OCI-LY7 (cell line): ENCODE results near the gene TPSD1. TPM values are rescaled to one million over a fixed set of nuclear protein-coding genes. Genes with fewer than 3 reads are reported as not detected.

Source experiments
- BruUV-seq: library from RNA; stranded (reverse); fragments of 400-500 nt; replicated peaks from 2 replicates; lab custom pipeline; 2021; lab: Mats Ljungman, UMichigan
- CTCF ChIA-PET: fragments of 300-600 bp; sonication (Branson Sonifier 250); formaldehyde crosslinking; loops from one replicate; lab custom pipeline; 2022; ENCODE audit warnings: antibody characterized with exemption; ENCODE audit not compliant: unreplicated experiment; lab: Charles Lee
- POLR2A ChIA-PET: fragments of 300-600 bp; sonication (Branson Sonifier 250); formaldehyde crosslinking; loops from one replicate; lab custom pipeline; 2022; ENCODE audit warnings: antibody characterized with exemption; lab: Charles Lee
- DNase-seq: peaks from one replicate; pipeline ENCODE4 v3.0.0-alpha.2; 2015; ENCODE audit warnings: low spot score
- H2AFZ ChIP-seq: fragments of 200-600 bp; sonication (generic), shearing (Covaris generic); 2 replicates; pipeline ENCODE4 v1.6.1; 2014; ENCODE audit warnings: mild to moderate bottlenecking, antibody characterized with exemption, low read length, moderate library complexity
- H3K27ac ChIP-seq: fragments of 200-600 bp; sonication (generic); 2 replicates; pipeline ENCODE4 v1.5.1; 2014; ENCODE audit warnings: mixed run types, low read depth, mild to moderate bottlenecking, moderate library complexity, low read length, inconsistent platforms; ENCODE audit not compliant: poor library complexity, severe bottlenecking
- H3K36me3 ChIP-seq: fragments of 200-600 bp; sonication (generic); 2 replicates; pipeline ENCODE4 v1.6.1; 2014; ENCODE audit warnings: mild to moderate bottlenecking, antibody characterized with exemption, low read length, moderate library complexity, mixed read lengths; ENCODE audit not compliant: insufficient read depth
- H3K4me1 ChIP-seq: fragments of 200-600 bp; sonication (generic); 2 replicates; pipeline ENCODE4 v1.5.1; 2014; ENCODE audit warnings: mild to moderate bottlenecking, low read length; ENCODE audit not compliant: insufficient read depth, poor library complexity, severe bottlenecking
- H3K4me2 ChIP-seq: fragments of 200-600 bp; sonication (generic); 2 replicates; pipeline ENCODE4 v1.6.1; 2014; ENCODE audit warnings: mild to moderate bottlenecking, low read length
- H3K4me3 ChIP-seq: fragments of 200-600 bp; sonication (generic); 2 replicates; pipeline ENCODE4 v1.5.1; 2014; ENCODE audit warnings: mild to moderate bottlenecking, low read depth, low read length; ENCODE audit not compliant: poor library complexity, severe bottlenecking
- H3K79me2 ChIP-seq: fragments of 200-600 bp; sonication (generic); 2 replicates; pipeline ENCODE4 v1.6.1; 2016; ENCODE audit warnings: low read depth, mild to moderate bottlenecking, low read length, moderate library complexity, mixed read lengths; ENCODE audit not compliant: insufficient read depth
- H3K9me2 ChIP-seq: fragments of 200-600 bp; sonication (generic); 2 replicates; pipeline ENCODE4 v1.6.1; 2016; ENCODE audit warnings: mild to moderate bottlenecking, low read length, mixed read lengths; ENCODE audit not compliant: insufficient read depth
- H3K9me3 ChIP-seq: fragments of 200-600 bp; sonication (generic); 2 replicates; pipeline ENCODE4 v1.6.1; 2014; ENCODE audit warnings: mild to moderate bottlenecking, mixed run types, low read length, mixed read lengths
- H4K20me1 ChIP-seq: fragments of 200-600 bp; sonication (generic); 2 replicates; pipeline ENCODE4 v1.6.1; 2014; ENCODE audit warnings: mild to moderate bottlenecking, antibody characterized with exemption, low read length, moderate library complexity, mixed read lengths; ENCODE audit not compliant: insufficient read depth
- EZH2phosphoT487 ChIP-seq: fragments of 200-600 bp; sonication (generic); IDR thresholded peaks from 2 replicates; pipeline ENCODE4 v1.6.1; 2018; ENCODE audit warnings: low read depth, borderline replicate concordance, mild to moderate bottlenecking, mixed run types, antibody characterized with exemption, low read length, moderate library complexity, mixed read lengths
- intact Hi-C: fragments of 100-400 bp; cut with micrococcal nuclease; formaldehyde crosslinking; loops from one replicate; pipeline ENCODE4 v1.10.0; 2022; ENCODE audit not compliant: unreplicated experiment
- total RNA-seq, 2 experiments: library from RNA; depleted of rRNA in 1 of 2; stranded (reverse); fragments of >200 nt in 1 of 2; shearing (Covaris generic) in 1 of 2; gene quantifications; 2 replicates each; pipeline ENCODE4 v1.2.3, GENCODE V29; 2014 to 2022
- TF ChIP-seq, protein P1 (sequence below): fragments of 200-600 bp; sonication (generic); conservative IDR thresholded peaks from 2 replicates; pipeline ENCODE4 v1.5.1; 2014; ENCODE audit warnings: mild to moderate bottlenecking, antibody characterized with exemption, low read length, moderate library complexity, mixed read lengths

The TPSD1 gene
- total RNA-seq, 2 experiments from 2014 or later, result not detected

DNA sequence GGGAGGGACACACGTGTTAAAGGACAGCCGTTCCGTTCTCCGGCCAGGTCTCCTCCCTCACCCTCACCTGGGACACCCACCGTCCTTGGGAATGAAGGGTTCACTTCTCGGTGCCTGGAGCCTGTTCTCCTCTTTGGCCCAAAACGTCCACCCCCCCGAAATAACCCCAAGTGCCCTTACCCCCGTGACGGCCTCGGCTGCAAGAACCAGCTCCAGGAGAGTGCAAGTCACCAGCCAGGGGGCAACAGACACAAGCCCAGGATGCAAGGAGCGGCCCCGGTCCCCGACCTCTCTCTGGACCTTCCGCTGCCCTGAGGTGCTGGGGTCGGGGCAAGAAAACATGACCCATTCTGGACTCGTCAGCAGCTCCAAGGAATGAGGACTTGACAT lies 33.6 kb downstream of the TPSD1 start:
- H3K4me3 ChIP-seq, result no peak overlapping the region
- H4K20me1 ChIP-seq, result no peaks in the 10 kb centered on the region
- no peak for DNase-seq
- no peaks in the 10 kb centered on the region for H3K36me3 ChIP-seq
- intact Hi-C loops, result no loop called here
- CTCF ChIA-PET, result interaction anchor here (0.6 kb wide), 1 partner anchor 53 kb away, joined by 3 read pairs; no protein-coding TSS in a partner anchor
- H3K4me2 ChIP-seq, result no peak overlapping the region
- POLR2A ChIA-PET, result no interaction called here
- no peaks in the 10 kb centered on the region for H3K79me2 ChIP-seq
- H2AFZ ChIP-seq, result no peak overlapping the region
- H3K4me1 ChIP-seq, result no peaks in the 10 kb centered on the region
- no peak for TF ChIP-seq EZH2phosphoT487
- BruUV-seq, result no TSS peak
- no peak overlapping the region for H3K27ac ChIP-seq
- no peaks in the 10 kb centered on the region for H3K9me2 ChIP-seq
- H3K9me3 ChIP-seq, result no peaks in the 10 kb centered on the region

DNA sequence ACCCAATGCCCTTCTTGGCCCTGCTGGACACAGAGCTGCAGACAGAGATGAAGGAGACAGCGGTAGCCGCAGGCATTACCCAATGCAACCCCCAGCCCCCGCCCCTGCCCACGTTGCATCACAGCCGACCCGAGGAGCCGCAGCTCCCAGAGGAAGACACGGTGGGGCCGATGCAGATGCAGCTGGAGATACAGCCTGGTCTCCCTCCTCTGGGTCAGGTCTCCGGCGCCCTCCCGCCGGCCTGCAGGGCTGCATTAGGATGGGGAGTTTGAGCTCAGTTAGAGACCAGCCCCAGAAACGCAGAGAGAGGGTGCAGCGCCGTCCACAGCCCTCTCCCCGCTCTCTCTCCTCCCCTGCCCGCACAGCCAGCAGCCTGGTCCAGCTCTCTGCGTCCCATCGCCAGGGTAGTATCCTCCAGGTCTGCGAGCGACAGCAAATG lies 34.2 kb downstream of the TPSD1 start:
- H3K27ac ChIP-seq, result no peak overlapping the region
- no peak for DNase-seq
- H2AFZ ChIP-seq, result no peak overlapping the region
- no peaks in the 10 kb centered on the region for H3K9me2 ChIP-seq
- TF ChIP-seq EZH2phosphoT487, result no peak
- TF ChIP-seq, protein P1, sequence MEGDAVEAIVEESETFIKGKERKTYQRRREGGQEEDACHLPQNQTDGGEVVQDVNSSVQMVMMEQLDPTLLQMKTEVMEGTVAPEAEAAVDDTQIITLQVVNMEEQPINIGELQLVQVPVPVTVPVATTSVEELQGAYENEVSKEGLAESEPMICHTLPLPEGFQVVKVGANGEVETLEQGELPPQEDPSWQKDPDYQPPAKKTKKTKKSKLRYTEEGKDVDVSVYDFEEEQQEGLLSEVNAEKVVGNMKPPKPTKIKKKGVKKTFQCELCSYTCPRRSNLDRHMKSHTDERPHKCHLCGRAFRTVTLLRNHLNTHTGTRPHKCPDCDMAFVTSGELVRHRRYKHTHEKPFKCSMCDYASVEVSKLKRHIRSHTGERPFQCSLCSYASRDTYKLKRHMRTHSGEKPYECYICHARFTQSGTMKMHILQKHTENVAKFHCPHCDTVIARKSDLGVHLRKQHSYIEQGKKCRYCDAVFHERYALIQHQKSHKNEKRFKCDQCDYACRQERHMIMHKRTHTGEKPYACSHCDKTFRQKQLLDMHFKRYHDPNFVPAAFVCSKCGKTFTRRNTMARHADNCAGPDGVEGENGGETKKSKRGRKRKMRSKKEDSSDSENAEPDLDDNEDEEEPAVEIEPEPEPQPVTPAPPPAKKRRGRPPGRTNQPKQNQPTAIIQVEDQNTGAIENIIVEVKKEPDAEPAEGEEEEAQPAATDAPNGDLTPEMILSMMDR, result no peak
- H4K20me1 ChIP-seq, result no peaks in the 10 kb centered on the region
- intact Hi-C loops, result no loop called here
- no peaks in the 10 kb centered on the region for H3K9me3 ChIP-seq
- no peaks in the 10 kb centered on the region for H3K36me3 ChIP-seq
- BruUV-seq, result no TSS peak
- H3K79me2 ChIP-seq, result no peaks in the 10 kb centered on the region
- CTCF ChIA-PET, result interaction anchor here (0.6 kb wide), 1 partner anchor 53 kb away, joined by 3 read pairs; no protein-coding TSS in a partner anchor
- no peaks in the 10 kb centered on the region for H3K4me1 ChIP-seq
- H3K4me2 ChIP-seq, result no peak overlapping the region
- H3K4me3 ChIP-seq, result no peak overlapping the region
- POLR2A ChIA-PET, result no interaction called here

- Histone ChIP-seq H3K4me2 (no peak overlapping the region), H3K9me3 (no peaks in the 10 kb centered on the region), H3K9me2 (no peaks in the 10 kb centered on the region), H3K27ac (no peak overlapping the region), H3K4me1 (peaks cover 3% of the 10 kb centered on the region), H2AFZ (no peak overlapping the region), H4K20me1 (no peaks in the 10 kb centered on the region), H3K4me3 (no peak overlapping the region), H3K79me2 (no peaks in the 10 kb centered on the region), H3K36me3 (no peaks in the 10 kb centered on the region)
- no peak for DNase-seq
- POLR2A ChIA-PET, result interaction anchor here (0.6 kb wide), 1 partner anchor 278 kb away, joined by 8 read pairs; no protein-coding TSS in a partner anchor
- intact Hi-C loops, result no loop called here
- BruUV-seq, result no TSS peak
- no peak for TF ChIP-seq EZH2phosphoT487
- TF ChIP-seq, protein P1, result no peak
- CTCF ChIA-PET, result no interaction called here
These were observed 35.1 kb downstream of the TPSD1 start for GRCh38 chr16:1290860-1291575.
